NCI-H2107 (cell line): Measurements from ENCODE around the gene TMC5.
A peak's percentile ranks its signal among the peaks of the same experiment; 100 is the strongest.

Source experiments
- DNase-seq: peaks from one replicate; lab custom pipeline; 2025; lab: John Stamatoyannopoulos, UW

The TMC5 gene

DNA sequence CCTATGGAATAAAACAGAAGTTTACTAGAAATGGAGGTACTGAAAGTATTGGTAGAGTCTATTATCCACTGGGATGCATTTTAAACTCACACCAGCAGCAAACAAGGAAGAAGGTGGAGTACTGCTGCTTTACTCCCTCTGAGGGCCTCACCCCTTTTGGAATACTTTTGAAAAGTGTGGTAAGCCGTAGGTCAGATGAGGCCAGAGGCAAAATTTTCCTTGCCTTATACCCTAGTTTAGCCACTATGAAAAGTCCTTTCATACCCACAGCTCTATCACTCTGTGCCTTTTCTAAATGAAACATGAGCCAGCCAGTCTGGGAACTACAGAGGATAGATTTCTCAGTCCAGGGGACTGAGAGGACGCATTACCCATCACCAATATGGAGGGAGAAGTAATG lies 90.2 kb downstream of the TMC5 start:
- DNase-seq = no peak

DNA sequence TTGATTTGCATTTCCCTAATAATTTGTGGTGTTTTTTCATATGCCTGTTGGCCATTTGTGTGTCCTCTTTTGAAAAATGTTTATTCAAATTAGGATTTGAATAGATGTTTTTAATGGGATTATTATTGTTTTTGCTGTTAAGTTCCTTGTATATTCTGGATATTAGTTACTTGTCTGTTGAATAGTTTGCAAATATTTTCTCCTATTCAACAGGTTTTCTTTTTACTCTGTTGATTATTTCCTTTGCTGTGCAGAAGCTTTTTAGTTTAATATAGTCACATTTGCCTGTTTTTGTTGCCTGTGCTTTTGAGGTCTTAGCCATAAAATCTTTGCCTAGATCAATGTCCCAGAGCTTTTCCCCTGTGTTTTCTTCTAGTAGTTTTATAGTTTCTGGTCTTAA lies 94.6 kb downstream of the TMC5 start:
- DNase-seq = no peak

DNA sequence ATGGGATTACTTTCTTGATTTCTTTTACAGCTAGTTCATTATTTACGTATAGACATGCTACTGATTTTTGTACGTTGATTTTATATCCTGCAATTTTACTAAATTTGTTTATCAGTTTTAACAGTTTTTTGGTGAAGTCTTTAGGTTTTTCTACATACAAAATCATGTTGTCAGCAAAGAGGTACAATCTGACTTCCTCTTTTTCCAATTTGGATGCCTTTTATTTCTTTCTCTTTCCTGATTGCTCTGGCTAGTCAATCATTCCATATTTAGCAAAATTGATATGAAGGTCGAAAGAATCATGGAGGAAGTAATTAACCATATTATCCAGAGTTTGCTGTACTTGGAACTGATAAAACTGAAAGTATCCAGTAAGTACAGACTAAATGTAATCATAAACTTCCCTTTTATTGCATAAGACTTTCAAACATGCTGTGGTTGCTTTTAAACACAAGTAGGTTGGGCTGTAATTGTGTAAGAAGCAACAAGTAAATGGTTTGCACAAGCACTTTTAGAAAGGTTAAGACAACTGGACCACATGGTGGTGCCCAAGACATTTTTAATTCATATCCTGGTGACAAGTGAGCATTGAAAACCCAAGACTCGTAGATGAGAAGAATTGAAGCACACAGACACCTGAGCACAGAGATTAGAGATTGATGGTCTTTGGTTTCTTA lies 95.8 kb downstream of the TMC5 start:
- no peak for DNase-seq

DNA sequence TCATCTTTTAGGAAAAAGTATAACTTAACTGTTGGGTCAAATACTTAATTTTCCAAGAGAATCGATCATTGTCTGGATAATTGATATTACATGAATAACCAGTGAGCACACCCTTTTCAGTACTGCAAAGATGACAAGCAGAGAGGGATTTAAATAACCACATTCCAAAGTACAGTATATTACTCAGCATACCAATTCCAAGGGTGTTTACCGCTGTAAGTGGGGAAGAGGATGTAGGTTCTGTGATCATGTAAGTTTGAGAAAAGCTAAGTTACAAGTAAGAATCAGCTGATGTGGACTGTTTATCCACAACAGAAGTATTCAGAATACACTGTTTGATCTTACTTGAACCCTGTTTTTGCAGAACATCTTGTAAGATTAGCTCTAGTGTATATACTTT lies 98.1 kb downstream of the TMC5 start:
- no peak for DNase-seq

DNA sequence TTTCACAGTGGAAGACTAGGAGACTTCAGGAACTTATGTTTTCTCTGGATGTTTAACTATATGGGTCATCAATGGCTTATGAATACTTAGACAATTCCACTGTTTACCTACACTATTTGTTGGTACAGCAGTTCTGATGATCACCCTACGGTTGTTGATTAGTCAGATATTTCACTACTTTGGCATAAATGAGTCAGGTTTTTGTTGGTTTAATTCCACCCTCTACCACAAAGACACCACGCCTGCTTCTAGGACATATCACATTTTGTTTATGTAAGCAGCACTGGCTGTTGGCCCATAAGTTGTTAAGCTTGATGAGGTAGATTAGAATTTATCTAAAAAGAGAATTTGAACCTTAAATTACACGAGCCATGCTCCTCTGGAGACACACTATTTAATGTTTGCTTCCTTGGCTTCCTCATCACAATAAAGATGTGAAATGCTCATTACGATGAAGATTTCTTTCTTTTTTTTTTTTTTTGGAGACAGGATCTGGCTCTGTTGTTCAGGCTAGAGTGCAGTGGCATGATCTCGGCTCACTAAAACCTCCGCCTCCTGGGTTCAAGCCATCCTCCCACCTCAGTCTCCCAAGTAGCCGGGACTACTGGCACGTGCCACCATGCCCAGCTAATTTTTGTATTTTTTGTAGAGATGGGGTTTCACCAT lies 99.9 kb downstream of the TMC5 start:
- no peak for DNase-seq

DNA sequence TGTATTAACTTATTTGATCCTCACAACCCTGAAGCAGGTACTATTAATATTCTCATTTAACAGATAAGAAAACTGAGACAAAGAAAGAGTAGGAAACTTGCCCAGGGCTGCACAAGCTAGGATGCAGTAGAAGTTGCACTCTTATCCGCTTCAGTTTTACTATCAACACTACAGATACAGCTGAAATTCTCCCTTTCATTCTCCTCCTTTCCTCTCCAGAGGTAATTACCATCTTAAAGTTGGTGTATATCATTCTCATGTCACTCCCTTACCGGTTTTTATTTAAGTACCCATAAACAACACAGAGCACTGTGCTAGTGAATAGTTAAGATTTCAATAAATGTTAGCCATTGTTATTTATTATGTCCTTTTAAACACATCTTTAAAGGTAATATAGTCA lies 100.7 kb downstream of the TMC5 start:
- no peak for DNase-seq

DNA sequence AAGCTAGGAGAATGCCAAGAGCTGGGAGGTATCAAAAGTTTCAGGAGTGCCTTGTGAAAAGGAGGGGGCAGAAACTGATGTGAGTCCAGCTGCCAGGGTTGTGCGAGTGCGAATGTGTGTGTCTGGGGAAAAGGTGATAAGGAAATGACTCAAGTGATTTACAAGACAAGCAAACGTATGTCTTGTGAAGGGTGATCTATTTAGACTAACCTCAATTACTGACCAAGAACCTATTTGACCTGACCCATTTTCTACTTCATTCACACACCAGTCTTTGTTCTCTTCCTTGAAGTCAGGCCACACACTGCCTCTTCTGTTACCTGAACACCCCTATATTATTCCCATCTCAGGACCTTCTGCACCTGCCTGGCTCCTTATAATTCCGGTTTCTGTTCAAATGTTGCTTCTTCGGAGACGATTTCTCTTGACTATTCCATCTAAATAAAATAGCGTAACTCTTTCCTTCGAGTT lies 103.2 kb downstream of the TMC5 start:
- no peak for DNase-seq

DNA sequence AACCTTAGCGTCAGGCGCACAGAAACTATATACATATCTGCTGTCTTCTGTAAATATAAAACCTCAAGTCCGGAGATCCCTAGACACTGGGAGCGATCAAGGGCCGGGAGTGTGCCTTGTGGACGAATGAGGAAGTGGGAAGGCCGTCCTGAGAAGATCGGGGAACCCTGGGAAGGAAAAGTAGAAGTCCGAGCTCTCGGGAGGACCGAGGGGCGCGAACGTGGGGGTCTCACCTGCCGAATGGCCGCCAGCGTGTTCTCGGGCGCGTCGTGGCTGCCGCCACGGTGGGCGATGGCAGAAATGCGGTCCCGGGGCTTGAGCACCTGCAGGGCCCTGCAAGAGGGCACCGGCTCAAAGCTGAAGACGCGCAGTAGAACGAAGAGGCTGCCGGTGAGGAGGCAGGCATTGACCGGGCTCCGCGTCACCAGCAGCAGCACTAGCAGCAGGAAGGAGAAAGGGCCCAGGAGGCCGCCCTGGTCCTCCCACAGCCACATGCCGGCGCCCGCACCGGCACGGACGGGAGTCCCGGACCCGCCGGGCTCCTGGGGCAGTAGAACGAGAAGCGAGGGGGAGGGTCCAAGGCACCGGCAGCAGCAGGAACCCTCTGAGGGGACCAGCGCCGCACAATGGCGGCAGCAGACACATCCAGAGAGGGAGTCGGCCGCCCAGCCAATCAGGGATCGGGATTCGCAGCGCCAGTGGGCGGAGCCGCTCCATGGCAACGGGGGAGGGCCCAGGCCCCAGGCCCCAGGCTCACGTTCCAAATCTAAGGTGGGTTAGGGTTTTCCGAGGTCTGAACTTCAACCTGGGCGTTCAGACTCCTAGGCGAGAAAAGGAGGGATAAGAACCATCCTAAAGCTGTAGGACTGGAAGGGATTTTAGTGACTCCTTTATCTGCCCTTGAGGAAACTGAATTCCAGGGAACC lies 104.1 kb downstream of the TMC5 start, which contains the start of gene GDE1:
Gene GDE1, minus strand, starts transcription at position 628 of the 926 bp plus-strand sequence. Its CDS starts 134 bp downstream, at position 494.
- DNase-seq = peak; percentile 86

DNA sequence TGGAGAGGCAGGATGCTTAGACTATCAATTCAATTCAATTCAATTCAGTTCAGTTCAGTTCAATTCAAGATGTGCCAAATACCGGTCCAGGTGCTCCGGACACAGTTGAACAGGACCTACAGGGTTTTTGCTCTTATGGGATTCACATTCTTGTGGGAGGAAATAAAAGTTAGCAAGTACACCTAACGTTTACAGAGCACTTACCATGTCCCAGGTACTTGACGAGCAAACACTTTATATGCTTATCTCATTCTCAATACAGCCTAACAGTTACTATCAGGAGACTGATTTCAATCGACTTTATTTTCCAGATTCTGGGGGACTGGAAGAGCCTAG lies 104.7 kb downstream of the TMC5 start:
- DNase-seq = no peak

DNA sequence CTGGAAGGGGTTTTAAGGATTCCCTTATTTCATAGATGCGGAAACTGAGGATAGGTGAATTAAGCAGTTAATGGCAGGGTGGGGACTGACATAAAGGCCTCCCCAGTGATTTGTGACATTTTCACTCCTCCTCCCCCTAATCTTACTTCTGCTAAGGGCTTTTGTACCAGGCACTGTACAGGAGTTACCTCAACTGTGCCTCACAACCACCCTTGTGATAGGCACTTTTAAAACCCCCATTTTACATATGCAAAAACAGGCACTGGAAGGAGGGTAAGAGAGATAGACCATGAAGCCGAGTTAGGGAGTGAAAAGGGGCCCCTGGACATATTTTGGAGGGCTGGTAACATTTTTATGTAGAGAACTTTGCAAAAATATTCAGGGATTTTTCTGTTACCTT lies 105.1 kb downstream of the TMC5 start:
- DNase-seq = no peak

DNA sequence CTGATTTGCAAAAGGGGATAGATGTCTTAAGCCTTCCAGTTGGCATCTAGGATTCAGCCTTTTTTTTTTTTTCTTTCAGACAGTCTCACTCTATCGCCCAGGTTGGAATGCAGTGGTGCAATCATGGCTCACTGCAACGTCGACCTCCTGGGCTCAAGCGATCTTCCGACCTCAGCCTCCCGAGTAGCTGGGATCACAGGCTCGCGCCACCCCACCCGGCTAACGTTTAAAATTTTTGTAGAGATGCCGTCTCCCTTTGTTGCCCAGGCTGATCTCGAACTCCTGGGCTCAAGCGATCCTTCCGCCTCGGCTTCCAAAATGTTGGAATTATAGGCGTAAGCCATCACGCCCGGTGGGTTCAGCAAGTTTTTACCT lies 105.5 kb downstream of the TMC5 start:
- DNase-seq = no peak

DNA sequence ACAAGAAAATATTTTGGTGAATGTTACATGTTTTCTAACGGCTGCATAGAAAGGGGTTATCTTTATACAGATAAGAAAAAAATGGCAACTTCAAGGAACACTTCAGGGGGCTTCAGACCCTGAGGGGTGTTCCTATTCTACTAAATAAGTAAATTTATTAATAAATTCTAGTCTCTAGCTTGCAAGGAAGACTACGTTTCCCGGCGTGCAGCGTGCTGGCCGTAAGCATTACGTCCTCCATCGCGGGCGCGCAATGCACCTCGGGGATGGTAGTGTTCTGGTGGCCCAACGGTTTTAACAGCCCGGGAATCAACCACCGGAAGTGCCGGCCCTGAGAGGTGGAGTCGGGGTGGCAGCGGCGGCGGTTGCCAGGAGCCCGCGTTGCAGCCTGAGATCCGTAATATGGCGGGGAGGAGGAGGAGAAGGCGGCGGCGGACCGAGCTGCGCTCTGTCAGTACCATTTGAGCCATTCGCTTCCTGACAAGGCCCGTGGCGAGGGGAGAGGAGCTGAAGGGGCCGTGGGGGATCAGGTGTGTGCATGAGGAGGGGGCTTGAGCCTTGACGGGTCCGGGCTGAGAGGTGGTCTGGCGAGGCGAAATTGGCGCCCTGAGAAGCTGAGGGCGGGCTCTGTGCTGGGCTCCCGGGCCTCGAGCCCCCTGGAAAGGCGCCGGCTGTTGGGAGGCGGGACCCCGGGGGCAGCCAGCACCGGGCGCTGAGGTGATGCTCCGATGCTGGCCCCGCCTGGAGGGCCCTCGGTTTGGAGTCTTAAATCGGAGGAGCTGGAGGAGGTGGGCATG lies 106.1 kb downstream of the TMC5 start, which contains the start of gene CCP110:
Gene CCP110, plus strand, starts transcription at position 384 of the 797 bp plus-strand sequence. CDS start 3,940 bp downstream, outside the sequence.
- DNase-seq = peak; percentile 92

DNA sequence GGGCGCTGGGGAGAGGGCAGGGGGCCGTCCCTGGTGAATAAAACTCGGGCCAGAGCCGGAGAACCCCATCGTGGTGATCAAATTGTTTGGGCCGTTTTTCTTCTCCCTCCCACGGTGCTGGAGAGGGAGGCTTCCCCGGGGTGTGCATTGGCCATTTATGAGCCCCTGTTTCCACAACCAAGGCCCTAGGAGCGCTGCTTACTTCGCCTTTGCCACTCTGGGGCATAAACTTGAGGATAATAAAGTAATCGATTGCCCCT lies 106.6 kb downstream of the TMC5 start:
- no peak for DNase-seq

DNA sequence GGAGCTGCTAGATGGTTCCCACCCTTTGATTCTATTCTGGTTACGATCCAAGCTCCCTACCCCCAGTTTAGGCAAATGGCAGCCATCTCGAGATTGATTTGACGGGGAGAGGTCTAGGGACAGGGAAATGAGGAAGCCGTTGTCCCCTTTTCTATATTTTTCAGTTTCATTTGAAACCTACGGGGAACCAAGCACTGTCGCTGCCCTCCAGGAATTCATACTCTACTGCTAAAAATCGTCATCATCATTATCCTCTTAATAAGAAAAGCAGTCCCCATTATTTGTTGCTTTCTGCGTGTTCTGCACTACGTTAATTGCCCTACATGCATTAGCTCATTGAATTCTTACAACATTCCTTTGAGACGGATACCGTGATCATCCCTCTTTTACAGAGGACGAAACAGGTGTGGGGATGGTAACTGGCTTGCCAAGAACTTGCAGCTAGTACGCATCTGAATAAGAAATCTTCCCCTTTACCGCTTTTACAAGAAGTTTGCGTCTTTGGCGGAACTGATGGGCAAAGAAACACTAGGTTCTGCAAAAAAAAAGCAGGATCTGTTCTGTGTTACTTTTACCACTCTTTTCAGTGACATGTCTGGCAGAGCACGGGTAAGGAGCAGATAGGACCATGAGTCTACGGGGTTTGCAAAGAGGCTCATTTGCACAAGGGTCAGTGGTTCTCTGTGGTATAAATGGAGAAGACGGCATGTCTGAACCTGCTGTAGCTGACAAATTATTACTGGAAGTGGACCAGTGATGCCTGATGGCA lies 107.1 kb downstream of the TMC5 start:
- DNase-seq = no peak

DNA sequence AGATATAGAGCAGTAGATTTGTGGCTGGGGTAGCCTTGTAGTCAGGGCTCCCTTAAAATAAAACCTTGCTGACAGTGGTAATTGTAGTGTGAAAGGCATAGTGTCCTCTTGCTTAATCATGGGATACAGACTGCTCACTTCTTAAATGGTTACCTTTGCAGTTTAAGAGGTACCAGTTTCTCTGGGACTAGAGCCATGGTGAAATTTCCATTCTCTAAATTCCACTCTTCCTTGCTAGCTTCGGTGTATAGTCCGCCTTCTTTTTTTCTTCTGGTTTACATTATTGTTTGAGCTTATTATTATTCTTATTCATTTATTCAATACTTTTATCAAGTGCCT lies 107.7 kb downstream of the TMC5 start:
- DNase-seq = no peak

DNA sequence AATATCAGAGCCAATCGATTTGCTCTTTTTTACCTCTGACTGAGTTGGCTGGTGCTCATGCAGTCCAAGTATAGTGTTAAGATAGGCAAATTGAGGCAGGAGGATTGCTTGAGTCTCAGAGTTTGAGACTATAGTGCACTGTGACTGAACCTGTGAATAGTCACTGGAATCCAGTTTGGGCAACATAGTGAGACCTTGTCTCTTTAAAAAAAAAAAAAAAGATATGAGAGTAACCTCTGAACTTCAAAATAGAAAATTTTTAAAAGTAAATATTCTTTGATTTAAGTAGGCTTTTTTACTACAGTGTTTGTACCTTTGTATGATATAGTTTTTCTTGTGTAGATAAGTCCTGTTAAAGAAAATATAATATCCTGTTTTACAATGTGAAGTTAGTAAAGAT lies 109.5 kb downstream of the TMC5 start:
- DNase-seq = no peak

DNA sequence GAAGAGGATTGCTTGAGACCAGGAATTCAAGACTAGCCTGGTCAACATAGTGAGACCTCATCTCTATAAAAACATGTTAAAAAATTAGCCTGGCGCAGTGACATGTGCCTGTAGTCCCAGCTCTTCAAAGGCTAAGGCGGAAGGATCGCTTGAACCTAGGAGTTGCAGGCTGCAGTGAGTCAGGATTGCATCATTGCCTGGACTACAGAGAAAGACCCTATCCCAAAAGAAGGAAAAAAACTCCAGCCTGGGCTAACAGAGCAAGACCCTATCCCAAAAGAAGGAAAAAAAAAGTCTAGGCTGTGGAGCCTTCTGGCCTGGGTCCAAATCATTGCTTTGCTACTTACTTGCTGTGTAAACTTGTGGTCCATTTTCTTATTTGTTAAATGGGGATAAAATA lies 111.0 kb downstream of the TMC5 start:
- DNase-seq = no peak

DNA sequence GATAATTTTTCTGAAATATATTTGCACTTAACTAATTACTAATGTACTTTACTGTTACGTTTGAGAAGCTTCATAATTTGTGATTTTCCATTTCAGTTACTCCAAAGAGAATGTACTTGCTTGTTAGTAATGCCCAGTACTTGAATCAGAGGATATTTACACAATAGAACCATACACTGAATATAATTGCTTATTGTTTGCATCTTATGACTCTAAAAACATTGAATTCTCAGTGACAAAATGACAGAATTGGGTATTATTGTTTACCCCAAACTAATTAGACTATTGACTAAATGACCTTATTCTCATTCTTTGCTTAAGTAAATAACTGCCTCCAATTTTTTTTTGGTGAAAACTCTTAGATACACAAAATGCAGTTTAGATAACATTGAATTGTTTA lies 114.9 kb downstream of the TMC5 start:
- DNase-seq = no peak

DNA sequence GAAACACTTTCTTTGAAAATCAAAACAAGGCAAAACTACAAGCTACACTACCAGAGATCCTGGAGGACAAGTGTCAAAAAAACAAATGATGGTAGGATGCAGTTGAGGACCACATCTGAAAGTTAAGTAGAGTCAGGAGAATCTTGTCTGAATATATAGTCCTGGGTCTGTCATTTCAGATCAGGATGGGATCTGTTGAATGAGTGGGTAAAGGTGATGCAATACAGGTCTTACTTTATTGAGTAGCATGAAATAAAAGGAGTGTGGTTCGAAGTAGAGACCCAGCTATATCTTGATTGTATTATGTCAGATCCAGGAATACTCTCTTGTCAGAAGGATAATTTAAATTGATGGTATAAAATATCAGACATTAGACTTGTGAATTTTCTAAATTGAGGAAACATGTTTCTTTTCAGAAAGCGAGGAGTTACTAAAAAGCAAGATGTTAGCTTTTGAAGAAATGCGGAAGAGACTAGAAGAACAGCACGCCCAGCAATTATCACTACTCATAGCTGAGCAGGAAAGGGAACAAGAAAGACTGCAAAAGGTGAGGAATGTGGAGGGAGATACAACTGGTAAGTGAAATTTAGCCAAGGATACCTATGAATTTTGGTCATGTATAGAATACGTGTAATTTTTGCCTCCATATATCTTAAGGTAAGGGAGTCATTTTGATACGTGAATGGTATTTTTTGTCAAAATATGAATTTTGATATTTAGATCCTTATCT lies 122.7 kb downstream of the TMC5 start:
- DNase-seq = no peak

DNA sequence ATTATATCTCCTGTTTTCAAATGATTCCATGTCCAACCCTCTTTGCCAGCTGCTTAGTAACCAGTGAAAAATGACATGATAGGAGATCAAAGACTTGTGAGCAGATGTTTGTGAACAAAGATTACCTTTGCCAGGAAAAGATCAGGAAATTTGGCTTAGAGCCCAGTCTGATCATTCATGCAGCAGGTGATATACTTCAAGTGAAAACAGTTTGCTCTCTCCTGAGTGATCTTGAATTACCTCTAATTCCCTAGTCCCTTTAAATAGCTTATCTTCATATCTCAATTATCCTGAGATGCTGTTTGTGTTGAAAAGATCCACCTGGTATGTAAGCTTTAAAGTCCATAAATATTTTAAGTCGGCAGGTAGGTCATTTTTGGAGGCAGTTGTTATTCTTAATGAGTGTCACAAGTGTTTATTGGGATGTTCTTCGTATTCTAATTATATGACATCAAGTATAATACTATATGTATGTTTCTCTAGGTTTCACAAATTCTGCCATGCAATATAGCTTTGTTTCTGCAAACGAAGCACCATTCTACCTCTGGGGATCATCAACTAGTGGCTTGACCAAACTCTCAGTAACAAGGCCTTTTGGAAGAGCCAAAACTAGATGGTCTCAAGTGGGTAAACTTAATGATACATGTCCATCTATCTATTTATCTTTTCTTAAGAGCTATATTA lies 124.6 kb downstream of the TMC5 start:
- DNase-seq = peak; percentile 73
